ENCODE data around the gene SHC3. TPM values are rescaled to one million over a fixed set of nuclear protein-coding genes. Genes with fewer than 3 reads are reported as not detected.

The SHC3 gene
- total and polyA plus RNA-seq, 2 donors (not counting 3 experiments of a cell fraction or from before 2014, with no cell fraction given), result 1.0 to 2.0 TPM

DNA sequence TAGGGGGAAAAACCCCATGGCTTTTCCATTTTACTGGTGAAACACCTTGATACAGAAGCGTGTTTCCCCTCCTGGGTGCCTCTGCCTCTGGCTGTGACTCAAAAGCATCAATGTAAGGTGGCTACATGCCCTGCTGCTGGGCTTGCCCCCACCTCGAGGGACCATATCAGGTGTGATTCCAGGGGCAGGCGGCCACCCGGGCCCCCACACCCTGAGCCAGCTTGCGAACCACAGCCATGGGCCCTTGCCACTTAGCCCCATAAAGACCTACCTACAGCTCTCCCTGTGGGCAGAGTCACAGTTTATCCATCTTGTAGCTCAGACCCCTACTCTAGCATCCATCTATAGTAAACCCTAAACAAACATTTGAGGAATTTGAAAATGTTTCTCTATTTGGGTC is 10.8 kb downstream of the SHC3 start:
- H3K4me3 ChIP-seq (replicated peaks in 1 of 3; ENCODE audit: insufficient read depth in 1 of 3, low read depth in 1 of 3, low read length in 3 of 3), result no peak overlapping the region
- H3K9me3 ChIP-seq (replicated peaks; ENCODE audit: control insufficient read depth, insufficient read depth, low read length), result no peaks in the 10 kb centered on the region
- H3K9ac ChIP-seq (replicated peaks; ENCODE audit: extremely low read depth, insufficient read depth, low read length), result no peak overlapping the region
- H3K36me3 ChIP-seq (ENCODE audit: control insufficient read depth in 2 of 2, extremely low read depth in 1 of 2, insufficient read depth in 2 of 2, low read length in 2 of 2), result no peaks in the 10 kb centered on the region
- no peaks in the 10 kb centered on the region for H3K79me2 ChIP-seq (ENCODE audit: control insufficient read depth, insufficient read depth, low read length)
- no peak overlapping the region for H3K27ac ChIP-seq (ENCODE audit: insufficient read depth, low read depth, low read length)
- intact Hi-C loops (cut with micrococcal nuclease), result no loop called here
- ChIA-PET POLR2A (no interaction called here), CTCF (no interaction called here)
- no peaks in the 10 kb centered on the region for H4K20me1 ChIP-seq (replicated peaks; ENCODE audit: control insufficient read depth, extremely low read depth, insufficient read depth, low read length)
- no peaks in the 10 kb centered on the region for H3K27me3 ChIP-seq (ENCODE audit: control insufficient read depth in 2 of 2, insufficient read depth in 2 of 2, low read length in 2 of 2)
- no peaks in the 10 kb centered on the region for H3K9me1 ChIP-seq (replicated peaks; ENCODE audit: control insufficient read depth, extremely low read depth, insufficient read depth, low read length)
- BruUV-seq (replicated peaks), result no TSS peak
- dilution Hi-C loops (cut with MboI; ENCODE audit: extremely low pct_ligation_motif_present, low sequenced_read_pairs), result no loop called here
- TF ChIP-seq, protein P1, sequence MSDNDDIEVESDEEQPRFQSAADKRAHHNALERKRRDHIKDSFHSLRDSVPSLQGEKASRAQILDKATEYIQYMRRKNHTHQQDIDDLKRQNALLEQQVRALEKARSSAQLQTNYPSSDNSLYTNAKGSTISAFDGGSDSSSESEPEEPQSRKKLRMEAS (IDR thresholded peaks at IDR 0.05; ENCODE audit: insufficient read depth, insufficient read length), result no peak
- TF ChIP-seq EZH2 (IDR thresholded peaks at IDR 0.05; ENCODE audit: borderline replicate concordance, low read depth, low read length, severe bottlenecking) (no peak), POLR2AphosphoS5 (IDR thresholded peaks at IDR 0.05; ENCODE audit: insufficient read depth, low read depth, low read length) (no peak), FOS (IDR thresholded peaks at IDR 0.05; ENCODE audit: borderline replicate concordance, insufficient read depth, low read length) (no peak), MYC (IDR thresholded peaks at IDR 0.05; ENCODE audit: low read depth, low read length) (no peak), POLR2A (IDR thresholded peaks at IDR 0.05; ENCODE audit: low read depth, low read length) (no peak), JUN (IDR thresholded peaks at IDR 0.05; ENCODE audit: borderline replicate concordance, insufficient read depth, insufficient read length, low read depth) (no peak), GATA2 (IDR thresholded peaks at IDR 0.05; ENCODE audit: insufficient read depth, insufficient read length, low read depth, low read length) (no peak)
- TF ChIP-seq, protein P2, sequence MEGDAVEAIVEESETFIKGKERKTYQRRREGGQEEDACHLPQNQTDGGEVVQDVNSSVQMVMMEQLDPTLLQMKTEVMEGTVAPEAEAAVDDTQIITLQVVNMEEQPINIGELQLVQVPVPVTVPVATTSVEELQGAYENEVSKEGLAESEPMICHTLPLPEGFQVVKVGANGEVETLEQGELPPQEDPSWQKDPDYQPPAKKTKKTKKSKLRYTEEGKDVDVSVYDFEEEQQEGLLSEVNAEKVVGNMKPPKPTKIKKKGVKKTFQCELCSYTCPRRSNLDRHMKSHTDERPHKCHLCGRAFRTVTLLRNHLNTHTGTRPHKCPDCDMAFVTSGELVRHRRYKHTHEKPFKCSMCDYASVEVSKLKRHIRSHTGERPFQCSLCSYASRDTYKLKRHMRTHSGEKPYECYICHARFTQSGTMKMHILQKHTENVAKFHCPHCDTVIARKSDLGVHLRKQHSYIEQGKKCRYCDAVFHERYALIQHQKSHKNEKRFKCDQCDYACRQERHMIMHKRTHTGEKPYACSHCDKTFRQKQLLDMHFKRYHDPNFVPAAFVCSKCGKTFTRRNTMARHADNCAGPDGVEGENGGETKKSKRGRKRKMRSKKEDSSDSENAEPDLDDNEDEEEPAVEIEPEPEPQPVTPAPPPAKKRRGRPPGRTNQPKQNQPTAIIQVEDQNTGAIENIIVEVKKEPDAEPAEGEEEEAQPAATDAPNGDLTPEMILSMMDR (IDR thresholded peaks at IDR 0.05; ENCODE audit: extremely low read depth in 1 of 2, insufficient read depth in 1 of 2, low read depth in 1 of 2, low read length in 2 of 2), result no peak
- no peak overlapping the region for H3K4me2 ChIP-seq (ENCODE audit: insufficient read depth, low read length)
- no peak for DNase-seq (ENCODE audit: low read depth, low spot score)
- FAIRE-seq, result no peak
- H3K4me1 ChIP-seq (ENCODE audit: control insufficient read depth, extremely low read depth, insufficient read depth, low read length), result no peaks in the 10 kb centered on the region
- H2AFZ ChIP-seq (ENCODE audit: low read depth, low read length), result no peak overlapping the region
